HG03175 (cell line): ENCODE measurements around the gene LYPD6B.

Source experiments
- ATAC-seq: cut with Tn5 transposase; IDR thresholded peaks from one replicate; pipeline ENCODE4 v1.9.1; 2021; ENCODE audit warnings: mild to moderate bottlenecking, moderate library complexity; ENCODE audit not compliant: unreplicated experiment

LYPD6B gene

DNA sequence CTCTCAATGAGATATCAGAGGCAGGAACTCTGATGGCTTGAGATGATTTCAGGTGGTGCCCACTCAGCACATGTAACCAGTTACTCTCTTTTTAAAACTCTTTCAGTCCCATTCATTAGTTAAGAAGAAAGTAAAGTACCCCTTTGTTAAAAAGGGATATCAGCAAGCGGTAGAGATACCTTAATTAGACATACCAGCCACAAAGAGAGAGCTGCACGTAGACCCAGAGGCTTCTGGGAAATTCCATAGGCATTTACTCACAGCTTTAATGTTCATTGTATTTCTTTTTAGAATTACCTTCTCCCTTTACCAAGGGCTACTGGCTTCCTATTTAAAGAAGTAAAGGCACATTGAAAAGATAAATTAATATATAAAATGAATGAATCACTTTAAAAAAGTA is 63.3 kb downstream of the LYPD6B start:
- ATAC-seq = no peak

DNA sequence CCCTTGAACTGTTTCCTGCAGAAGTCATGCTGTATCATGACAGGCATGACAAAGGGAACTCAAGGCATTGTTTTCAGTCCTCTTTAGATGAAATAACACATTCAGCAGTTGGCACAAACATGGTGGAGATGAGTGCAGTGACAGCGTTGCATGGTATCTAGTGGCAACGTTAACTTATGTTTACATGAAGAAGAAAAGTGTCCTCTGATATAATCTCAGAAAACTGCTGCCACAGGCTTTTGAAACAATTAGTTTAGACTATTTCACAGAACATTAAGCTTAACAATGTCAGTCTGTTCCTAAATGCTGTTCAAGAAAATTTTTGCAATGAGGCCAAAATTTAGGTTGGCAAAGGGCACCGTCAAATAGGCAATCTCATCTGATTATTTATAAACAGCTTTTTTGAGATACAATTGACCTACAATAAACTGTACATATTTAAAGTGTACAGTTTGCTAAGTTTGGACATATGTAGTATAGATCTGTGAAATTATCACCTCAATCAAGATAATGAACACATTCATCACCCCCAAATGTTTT is 64.7 kb downstream of the LYPD6B start:
- ATAC-seq = no peak

DNA sequence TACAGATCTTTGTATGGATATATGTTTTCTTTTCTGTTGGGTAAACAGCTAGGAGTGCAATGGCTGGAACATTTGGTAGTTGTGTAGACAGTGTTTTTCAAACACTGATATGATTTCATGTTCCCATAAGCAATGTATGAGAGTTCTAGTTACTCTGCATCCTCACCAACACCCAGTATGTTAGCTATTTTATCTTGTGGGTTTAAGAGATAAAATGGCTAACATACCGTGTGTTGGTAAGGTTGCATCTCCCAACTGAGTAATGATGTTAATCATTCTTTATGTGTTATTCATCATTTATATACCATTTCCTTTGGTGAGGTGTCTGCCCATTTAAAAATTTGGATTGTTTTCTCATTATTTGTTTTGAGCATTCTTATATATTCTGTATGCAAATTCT is 65.7 kb downstream of the LYPD6B start:
- ATAC-seq = no peak

DNA sequence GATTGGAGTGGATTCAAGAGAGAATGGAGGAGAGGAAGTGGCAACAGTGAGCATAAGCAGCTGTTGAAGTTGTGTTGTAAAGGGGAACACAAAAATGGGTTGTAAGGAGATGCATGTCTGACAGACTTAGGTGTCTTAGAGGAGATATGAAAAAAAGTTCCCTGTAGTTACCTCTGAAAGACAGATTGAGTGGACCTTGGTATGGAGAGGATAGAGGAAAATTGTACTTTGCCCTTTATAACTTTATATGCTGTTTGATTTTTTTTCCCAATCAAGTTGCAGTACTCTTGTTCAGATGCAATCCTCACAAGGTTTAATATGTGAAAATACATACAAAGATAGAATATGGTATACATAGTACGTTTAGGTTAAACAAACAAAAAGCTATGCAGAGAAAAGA is 73.6 kb downstream of the LYPD6B start:
- no peak for ATAC-seq

DNA sequence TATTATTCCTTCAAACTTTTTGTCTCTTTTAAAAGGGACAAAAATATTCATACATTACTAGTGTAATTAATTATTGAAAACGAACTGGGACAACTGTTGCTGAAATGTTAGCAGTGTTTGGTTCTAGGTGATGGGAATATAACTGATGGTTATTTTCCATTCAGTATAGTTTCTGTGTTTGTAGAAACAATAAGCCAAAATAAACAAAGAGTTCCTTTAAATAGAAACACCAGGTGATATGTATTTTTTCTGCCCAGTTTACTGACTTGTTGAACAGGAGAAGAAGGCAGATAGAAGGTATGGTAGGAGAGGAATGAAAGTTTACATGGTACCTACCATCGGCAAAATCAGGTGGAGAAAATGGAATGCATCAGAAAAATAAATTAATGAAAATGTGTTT is 74.2 kb downstream of the LYPD6B start:
- no peak for ATAC-seq

DNA sequence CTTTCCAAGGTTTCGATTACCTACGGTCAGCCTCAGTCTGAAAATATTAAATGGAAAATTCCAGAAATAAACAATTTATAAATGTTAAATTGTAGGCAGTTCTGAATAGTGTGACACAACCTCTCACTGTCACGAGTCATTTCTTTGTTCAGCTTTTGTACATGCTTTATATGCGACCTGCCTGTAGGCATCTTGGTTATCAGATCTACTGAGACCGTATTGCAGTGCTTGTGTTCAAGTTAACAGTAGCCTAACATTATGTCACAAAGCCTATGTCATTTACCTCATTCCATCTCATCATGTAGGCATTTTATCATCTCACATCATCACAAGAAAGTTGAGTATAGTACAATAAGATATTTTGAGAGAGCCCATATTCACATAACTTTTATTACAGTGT is 77.3 kb downstream of the LYPD6B start:
- no peak for ATAC-seq

DNA sequence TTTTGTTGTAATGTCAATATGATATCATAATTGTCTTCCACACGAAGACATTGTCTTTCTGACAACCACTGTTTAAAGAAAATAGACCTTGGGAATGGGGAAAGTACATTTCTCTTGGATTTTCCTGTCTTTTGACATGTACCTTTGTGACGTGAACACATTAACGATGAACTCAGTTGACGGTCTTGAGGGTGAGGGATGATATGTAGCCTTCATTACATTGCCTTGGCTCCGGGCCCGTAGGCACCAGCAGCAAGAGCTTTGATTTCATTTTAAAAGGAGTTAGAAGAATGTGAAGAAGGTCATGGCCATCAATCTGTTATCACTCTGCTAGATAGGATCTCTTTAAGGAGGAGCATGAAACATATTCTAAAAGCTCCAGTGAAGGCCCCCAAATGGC is 80.9 kb downstream of the LYPD6B start:
- ATAC-seq = no peak

DNA sequence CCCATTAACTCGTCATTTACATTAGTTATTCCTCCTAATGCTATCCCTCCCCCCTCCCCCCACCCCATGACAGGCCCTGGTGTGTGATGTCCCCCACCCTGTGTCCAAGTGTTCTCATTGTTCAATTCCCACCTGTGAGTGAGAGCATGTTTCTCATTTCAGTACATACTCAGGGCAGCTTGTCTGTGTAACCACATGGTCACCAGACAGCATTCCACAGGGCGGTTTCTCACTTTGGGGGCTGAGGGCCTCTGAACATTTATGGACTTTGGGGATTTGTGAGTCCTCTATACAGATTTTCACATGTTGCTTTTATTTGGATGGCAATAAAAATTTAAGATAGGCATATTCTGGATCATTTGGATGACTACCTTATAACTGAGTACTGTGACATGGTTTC is 84.0 kb downstream of the LYPD6B start:
- no peak for ATAC-seq

DNA sequence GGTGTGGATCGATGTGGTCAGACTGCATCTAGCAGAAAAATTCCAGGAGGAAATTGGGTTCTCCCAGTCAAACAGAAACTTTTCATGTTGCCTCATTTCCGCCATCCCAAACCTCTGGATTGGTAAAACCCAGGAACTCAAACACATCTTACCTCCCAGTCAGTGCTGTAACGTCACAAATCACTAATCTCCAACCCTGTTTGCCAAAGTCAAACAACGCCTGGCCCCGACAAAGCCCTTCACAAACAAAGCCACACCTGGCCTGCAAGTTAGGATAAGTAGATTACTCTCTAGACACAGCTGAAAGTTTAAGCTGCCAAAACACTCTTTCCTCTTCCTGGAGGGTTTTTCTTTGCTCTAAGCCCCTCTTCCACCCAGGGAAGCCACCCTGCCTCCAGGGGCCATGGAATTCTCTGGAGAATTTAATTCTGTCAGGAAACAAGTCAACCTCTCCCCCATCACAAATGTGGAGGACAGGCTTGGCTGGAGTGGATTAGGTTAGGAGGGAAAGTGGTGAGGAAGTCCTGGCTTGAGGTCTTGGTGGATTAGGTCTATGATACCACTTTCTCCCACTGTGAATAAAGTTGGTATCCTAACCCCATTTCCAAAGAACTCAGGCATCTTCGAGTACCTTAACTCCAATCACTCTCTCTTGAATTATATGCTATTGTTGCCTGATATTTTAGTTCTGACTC is 86.7 kb downstream of the LYPD6B start:
- ATAC-seq = no peak

DNA sequence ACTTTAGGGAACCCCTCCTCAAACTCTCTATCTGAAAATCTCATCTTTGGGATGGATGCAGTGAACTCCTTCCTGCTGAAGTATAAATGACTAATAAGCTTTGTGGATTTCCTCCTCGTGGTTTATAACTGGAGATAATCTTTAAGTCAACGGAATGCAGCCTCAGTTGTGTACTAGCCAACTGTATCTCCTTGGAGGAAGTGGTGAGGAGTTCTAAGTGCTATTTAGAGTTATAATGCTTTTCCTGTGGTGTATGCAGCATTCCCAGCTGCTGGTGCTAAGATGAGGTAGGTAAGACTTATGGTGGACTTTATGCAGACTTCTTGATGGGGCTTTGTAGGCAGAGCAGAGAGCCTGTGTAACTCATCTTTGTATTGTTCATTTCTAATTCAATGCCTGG is 90.9 kb downstream of the LYPD6B start:
- no peak for ATAC-seq

DNA sequence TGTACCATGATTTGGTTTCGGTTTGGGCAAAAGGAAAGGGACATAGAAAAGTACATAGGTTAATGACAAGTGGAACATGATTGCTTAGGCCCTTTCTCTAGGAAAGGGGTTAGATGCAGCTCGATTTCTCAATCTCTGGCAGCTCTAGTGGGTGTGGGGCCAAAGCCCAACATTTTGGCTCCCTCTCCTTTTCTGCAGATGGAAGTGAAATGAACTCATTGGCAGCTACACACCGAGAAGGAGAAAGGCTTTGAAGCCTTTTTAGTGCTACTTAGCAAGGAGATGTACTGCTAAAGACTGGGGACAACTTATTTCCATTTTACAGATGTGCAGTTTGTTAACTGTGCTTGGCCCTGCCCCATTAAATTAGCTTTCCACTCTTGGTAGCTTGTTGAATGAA is 93.8 kb downstream of the LYPD6B start:
- ATAC-seq = no peak

DNA sequence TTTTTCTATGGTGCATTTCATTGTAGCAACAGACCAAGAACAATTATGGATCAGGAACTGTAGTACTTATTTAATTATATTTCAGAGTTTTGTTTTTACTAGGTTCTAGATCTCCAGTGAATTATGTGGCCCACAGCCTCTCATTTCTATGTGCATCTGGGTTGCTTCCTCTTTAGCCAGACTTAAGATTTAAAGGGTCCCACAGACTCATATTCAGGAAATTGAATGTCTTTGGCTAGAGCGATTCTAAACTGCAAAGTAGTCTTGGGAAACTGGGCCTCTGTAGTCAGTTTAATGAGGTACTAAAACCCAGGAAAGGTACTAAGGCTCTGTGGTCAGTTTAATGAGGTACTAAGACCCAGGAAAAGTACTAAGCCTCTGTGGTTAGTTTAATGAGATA is 94.4 kb downstream of the LYPD6B start:
- no peak for ATAC-seq

DNA sequence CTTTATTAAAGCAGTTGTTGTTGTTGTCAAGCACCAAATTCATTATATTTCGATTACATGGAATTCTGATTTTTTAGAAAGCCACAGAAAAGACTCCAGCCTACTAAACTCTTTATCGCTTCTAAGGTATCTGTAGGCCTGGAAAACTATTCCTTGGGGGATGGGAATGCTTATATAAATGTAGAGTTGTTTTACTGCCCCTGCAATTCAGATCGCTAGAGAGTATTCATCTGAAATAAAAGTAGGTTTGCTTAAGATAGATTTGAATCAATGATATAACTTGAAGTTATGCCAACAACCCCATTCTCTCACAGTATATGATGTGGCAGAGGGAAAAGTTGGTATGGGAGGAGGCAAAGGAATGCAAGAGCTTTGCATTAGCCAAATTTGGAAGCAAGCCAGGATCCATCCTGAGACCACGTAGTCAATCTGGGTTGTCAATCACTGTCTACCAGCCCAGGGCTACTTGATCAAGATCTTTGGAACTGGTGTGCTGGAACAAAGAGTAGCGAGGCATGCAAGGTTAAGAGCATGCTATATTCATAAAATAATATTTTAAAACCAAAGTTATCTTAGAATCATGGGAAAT is 95.9 kb downstream of the LYPD6B start:
- no peak for ATAC-seq

DNA sequence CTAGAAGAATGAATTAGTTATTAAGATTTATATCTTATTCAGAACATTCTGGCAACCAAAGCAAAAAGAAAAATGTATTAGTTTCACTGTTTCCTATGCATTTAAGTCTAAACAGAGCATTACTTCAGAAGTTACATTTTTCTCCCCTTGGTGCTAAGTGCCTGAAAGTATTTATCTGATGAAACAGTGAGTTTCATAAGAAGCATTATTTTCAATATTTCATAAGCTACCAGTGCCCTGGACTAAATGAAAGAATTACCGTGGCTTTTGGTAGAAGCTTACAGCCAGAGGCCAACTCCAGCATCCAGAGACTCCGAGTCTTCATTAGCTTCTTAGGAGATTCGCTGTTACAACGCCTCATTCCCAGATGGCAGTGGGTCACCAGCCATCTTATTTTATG is 97.6 kb downstream of the LYPD6B start:
- no peak for ATAC-seq

DNA sequence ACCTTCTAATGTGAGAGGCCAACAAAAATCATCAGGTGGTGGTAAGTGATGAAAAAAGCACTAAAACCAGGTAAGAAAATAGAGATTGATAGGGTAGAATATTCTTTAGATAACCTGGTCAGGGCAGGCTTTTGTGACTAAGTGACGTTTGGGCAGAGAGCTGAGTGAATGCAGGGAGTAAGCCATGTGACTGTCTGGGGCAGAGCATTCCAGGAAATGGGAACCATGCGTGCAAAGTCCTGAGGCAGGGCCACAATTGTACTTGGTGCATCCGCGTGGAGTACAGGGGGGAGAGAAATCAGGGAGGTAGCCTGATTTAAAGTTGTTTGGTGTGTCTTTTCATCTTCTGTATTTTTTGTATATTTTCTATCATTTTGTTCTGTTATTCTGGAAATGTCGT is 102.5 kb downstream of the LYPD6B start:
- ATAC-seq = no peak

DNA sequence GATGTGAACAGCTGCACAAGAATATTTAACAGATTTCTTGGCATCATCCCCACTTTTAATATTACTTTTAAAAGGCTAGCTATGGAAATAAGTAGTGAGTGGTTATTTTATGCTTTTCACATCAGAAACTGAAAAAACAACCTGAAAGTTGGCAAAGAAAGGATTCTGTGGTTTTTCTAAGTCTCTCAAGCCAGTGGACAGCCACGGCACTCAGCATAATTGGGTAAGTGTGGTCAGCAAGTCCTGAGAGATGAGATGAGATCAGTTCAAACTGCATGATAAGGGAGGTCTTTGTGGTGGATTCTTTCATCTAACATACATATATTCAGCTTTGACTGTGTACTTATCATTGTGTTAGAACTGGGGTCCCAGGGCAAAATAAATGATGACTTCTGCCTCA is 105.2 kb downstream of the LYPD6B start:
- no peak for ATAC-seq

DNA sequence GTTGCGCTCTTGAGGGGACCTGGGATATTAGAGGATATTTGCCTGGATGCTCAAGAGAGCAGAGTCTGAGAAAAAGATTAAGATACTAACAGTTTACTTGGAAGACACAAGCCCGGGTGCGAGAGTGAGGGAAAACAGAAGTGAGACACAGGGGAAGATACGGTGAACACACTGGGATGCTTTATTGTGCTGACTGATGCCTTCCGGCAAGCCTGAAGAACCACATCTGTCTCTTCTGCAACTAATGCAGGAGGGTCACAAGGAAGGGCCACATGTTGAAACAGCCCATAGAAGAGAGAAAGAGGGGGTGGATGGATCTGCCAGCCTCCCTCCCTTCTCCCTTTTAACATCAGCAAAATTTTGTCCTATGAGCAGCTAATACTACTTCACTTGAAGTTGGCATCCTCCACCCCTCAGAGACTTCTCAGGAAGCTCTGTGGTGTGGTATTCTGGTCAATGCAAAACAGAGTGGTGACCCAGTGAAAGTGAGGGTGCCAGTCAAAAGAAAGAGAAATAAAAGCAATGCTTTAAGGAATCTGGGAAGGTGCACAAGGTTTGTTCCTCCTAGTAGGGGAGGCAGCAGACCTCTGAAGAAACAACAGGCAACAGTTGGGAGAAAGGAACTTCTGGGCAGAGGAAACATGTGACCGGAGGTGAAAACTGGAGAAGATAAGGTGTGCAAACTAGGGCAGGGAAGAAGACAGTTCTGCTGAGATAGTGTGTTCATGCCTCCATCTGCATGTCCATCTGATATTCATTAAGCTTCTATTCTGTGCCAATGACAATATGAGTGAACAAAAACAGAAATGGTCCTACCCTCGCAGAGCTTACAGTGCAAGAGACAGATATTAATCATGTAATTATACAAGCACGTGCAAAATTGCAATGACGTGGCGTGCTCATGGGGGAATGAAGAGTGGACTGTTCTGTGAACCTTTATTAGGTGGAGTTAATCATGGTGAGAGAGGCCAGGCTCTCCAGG is 107.1 kb downstream of the LYPD6B start:
- peak; percentile 66 for ATAC-seq

DNA sequence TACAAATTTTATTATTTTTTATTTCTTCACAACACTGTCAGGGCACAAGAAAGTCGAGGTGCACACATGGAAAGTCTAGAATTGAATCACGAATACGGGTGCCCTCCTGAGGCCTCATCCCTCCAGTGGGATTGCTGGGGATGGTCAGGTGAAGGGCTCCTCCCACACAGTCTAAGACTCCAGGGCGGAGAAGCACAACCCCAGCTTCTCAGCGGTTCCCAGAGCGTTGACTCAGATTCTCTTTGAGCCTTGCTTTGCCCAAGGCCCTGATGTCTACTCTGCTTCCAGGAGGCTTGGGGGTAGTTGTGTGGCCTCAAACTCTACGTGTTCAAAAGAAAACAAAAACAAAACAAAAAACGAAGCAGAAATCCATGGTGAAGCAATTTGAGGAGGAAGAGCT is 108.4 kb downstream of the LYPD6B start:
- ATAC-seq = no peak

DNA sequence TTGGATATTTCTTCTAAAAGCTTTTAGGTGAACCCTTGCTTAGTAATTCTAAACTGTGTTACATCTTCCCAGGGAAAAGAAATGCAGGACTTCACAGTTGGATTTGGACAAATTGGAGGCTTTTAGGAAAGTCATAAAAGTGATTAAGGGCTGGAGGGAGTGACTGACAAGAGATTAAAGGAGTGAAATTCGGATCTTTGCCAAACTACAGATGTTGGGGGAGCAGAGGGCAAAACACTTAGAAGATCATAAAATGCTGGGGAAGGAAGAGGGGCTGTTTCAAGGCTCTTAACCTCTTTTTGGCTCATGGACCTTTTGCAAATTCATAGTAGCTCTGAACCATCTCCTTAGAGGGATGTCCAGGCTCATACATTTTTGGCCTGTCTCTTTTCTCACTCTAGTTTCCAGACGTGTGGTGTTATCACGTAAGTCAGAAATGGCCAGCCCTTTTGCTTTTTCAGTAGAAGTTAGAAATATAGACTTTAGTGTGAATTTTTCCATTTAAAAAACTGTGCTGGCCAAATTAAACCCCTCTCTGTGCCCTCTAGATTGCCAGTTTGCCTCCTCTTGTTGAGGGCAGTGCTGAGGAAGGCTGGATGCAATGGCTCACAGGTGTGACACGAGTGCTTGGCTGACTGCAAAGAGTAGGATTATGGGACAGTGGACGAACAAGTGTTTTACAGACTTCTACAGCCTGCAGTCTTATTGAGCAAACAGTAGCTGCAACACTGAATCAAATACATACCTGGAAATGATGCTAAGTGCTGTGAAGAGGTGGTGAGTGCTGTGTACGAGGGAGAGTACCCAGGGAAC is 109.9 kb downstream of the LYPD6B start:
- ATAC-seq = no peak

DNA sequence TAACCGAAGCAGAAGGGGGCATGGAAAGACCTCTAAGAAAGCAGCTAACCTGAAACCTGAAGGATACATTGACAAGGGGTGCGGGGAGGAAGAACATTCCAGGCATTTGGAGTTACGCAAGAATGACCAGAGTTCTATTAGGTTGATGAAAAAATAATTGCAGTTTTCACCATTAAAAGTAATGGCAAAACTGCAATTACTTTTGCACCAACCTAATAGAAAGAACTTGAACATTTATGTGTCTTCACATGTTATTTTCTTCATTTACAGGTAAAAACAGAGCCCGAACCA is 110.5 kb downstream of the LYPD6B start:
- no peak for ATAC-seq

DNA sequence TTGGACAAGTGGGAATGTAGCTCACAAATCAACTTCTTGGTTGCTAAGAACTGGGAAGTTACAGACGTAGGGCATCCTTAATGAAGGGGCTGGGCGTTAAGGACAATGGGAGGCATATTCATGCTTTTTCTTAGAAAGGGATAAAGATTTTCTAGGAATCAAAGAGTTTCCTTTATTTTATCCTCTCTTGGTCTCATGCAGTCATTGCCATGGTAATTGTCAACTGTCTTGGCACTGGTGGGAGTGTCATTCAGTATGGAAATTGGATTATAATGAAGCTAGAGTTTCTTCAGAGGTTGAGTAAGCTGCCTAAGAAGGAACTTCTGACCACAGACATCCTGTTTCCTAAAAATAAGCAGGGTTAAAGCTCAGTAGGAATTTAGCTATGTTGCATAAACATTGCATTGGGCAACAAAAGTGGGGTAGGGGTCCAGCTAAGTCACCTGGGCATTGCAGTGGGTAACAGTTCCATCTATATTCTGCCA is 114.0 kb downstream of the LYPD6B start:
- no peak for ATAC-seq
